GM19397 (cell line): ENCODE data around the gene DAAM2.

ENCODE experiments used
- ATAC-seq: cut with Tn5 transposase; IDR thresholded peaks from one replicate; pipeline ENCODE4 v1.9.1; 2021; ENCODE audit warnings: mild to moderate bottlenecking, moderate library complexity; ENCODE audit not compliant: unreplicated experiment

DAAM2 gene

GRCh38 chr6:39947611-39948068 lies 155.5 kb downstream of the DAAM2 start:
- no peak for ATAC-seq

GRCh38 chr6:39948199-39948791 lies 156.1 kb downstream of the DAAM2 start:
- no peak for ATAC-seq

GRCh38 chr6:39950125-39950720 lies 158.0 kb downstream of the DAAM2 start:
- ATAC-seq: no peak

GRCh38 chr6:39951191-39951590 lies 159.0 kb downstream of the DAAM2 start:
- ATAC-seq: no peak

- no peak for ATAC-seq
Observed at GRCh38 chr6:39951716-39952115, 159.5 kb downstream of the DAAM2 start.

- no peak for ATAC-seq
Observed at GRCh38 chr6:39952167-39952566, 160.0 kb downstream of the DAAM2 start.

GRCh38 chr6:39953076-39953618 lies 161.0 kb downstream of the DAAM2 start:
- ATAC-seq: no peak
